ENCODE data around the gene ZNF566.

DNA sequence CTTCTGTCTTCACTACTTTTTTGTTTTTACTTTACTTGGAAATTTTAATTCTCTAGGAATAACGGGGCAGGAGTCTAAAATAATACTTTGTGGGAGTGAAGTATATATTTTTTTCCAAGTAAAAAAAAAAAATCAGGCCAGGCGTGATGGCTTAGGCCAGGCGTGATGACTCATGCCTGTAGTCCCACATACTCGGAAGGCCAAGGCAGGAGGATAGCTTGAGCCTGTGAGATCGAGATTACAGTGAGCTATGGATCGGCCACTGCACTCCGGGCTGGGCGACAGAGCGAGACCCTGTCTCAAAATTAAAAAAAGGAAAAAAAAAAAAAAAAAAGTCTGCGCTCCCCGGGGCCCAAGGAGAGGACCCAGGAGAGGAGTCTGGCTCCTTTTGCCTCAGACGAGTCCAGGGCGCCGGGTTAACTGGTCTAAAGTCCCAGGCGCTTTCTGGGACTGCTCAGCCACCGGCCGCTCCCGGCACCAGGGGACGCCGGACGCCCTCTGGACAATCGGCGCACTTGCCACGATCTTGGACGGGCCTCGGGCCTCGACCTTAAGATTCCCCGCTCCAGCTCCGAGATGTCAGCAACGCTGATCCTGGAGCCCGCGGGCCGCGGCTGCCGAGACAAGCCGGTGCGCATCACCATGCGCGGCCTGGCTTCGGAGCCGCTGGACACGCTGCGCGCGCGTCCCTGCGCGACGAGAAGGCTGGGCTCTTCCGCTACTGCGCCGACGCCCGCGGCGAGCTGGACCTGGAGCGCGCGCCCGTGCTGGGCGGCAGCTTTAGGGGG lies 68.2 kb downstream of the ZNF566 start:
- TF ChIP-seq, protein P1, sequence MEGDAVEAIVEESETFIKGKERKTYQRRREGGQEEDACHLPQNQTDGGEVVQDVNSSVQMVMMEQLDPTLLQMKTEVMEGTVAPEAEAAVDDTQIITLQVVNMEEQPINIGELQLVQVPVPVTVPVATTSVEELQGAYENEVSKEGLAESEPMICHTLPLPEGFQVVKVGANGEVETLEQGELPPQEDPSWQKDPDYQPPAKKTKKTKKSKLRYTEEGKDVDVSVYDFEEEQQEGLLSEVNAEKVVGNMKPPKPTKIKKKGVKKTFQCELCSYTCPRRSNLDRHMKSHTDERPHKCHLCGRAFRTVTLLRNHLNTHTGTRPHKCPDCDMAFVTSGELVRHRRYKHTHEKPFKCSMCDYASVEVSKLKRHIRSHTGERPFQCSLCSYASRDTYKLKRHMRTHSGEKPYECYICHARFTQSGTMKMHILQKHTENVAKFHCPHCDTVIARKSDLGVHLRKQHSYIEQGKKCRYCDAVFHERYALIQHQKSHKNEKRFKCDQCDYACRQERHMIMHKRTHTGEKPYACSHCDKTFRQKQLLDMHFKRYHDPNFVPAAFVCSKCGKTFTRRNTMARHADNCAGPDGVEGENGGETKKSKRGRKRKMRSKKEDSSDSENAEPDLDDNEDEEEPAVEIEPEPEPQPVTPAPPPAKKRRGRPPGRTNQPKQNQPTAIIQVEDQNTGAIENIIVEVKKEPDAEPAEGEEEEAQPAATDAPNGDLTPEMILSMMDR (conservative IDR thresholded peaks at IDR 0.05 in 1 of 2, IDR thresholded peaks at IDR 0.05 in 1 of 2; ENCODE audit: low read depth in 1 of 2, low read length in 2 of 2), result no peak
- no peak for TF ChIP-seq EZH2 (IDR thresholded peaks at IDR 0.05; ENCODE audit: low read length, missing control alignments)

Measured in fibroblast of lung (primary cell).